ENCODE measurements around the gene ATXN2L. TPM values are rescaled to one million over a fixed set of nuclear protein-coding genes. Genes with fewer than 3 reads are reported as not detected.

Gene ATXN2L
- total RNA-seq, 1 experiment from 2014 or later, result 309 TPM

GRCh38 chr16:28839004-28839639 is 16.3 kb downstream of the ATXN2L start:
- Histone ChIP-seq H3K9ac (ENCODE audit: extremely low read depth, insufficient read length, low read length) (no peak overlapping the region), H2AFZ (ENCODE audit: low read length) (no peak overlapping the region), H3K23me2 (ENCODE audit: insufficient read length, low read depth, low read length, poor library complexity, severe bottlenecking) (no peaks in the 10 kb centered on the region), H3K9me3 (ENCODE audit: control insufficient read depth, low read depth, low read length) (no peaks in the 10 kb centered on the region), H3K4ac (ENCODE audit: low read depth, low read length) (no peak overlapping the region), H3K14ac (ENCODE audit: insufficient read depth, low read length) (no peak overlapping the region), H3K4me2 (ENCODE audit: insufficient read depth, insufficient read length, low read length) (no peak overlapping the region), H3K27ac (ENCODE audit: insufficient read length, low read depth, low read length) (no peak overlapping the region), H4K91ac (ENCODE audit: insufficient read length, low read depth, low read length) (no peak overlapping the region), H4K8ac (replicated peaks; ENCODE audit: insufficient read length, low read depth, low read length) (no peak overlapping the region), H3K56ac (ENCODE audit: insufficient read length, low read depth, low read length) (no peak overlapping the region), H2BK20ac (ENCODE audit: low read depth, low read length, poor library complexity, severe bottlenecking) (no peak overlapping the region), H3T11ph (ENCODE audit: low read length) (no peak overlapping the region), H3K79me2 (ENCODE audit: insufficient read depth, low read length) (no peaks in the 10 kb centered on the region), H2BK5ac (ENCODE audit: insufficient read length, low read length) (no peak overlapping the region), H2BK12ac (ENCODE audit: insufficient read length, low read depth, low read length) (no peak overlapping the region), H3K18ac (ENCODE audit: insufficient read length, low read depth, low read length) (no peak overlapping the region), H3K23ac (ENCODE audit: insufficient read length, low read depth, low read length) (no peak overlapping the region), H3K79me1 (ENCODE audit: insufficient read depth, low read depth, low read length, poor library complexity, severe bottlenecking) (no peaks in the 10 kb centered on the region), H4K5ac (ENCODE audit: insufficient read length, low read depth, low read length) (no peak overlapping the region), H4K20me1 (ENCODE audit: control insufficient read depth, insufficient read depth, insufficient read length) (no peaks in the 10 kb centered on the region), H2BK15ac (ENCODE audit: low read depth, low read length) (no peak overlapping the region), H2AK5ac (ENCODE audit: insufficient read length, low read length) (no peak overlapping the region), H3K27me3 (ENCODE audit: insufficient read depth, low read length) (no peaks in the 10 kb centered on the region), H3K4me1 (ENCODE audit: insufficient read depth, low read length) (no peaks in the 10 kb centered on the region), H2BK120ac (ENCODE audit: low read depth, low read length, poor library complexity, severe bottlenecking) (no peak overlapping the region)
- Mint-ChIP-seq H3K27me3 (ENCODE audit: low read depth) (no peaks in the 10 kb centered on the region; the same call in 1 of the 2 replicates), H3K4me3 (no peak overlapping the region), H3K36me3 (ENCODE audit: insufficient read depth in 1 of 3, low read depth in 3 of 3) (peaks cover 35 to 81% (median 68%) of the 10 kb centered on the region in 3 experiments; a peak in 6 of 7 replicates), H3K27ac (peak overlapping the region in 2 of 3 experiments; percentile 59 to 70; a peak in 3 of 7 replicates), H3K9me3 (no peaks in the 10 kb centered on the region), H3K4me1 (no peaks in the 10 kb centered on the region)
- DNase-seq, result no peak
- TF ChIP-seq CTCF (conservative IDR thresholded peaks at IDR 0.05), result no peak
- WGBS (ENCODE audit: extremely low coverage, insufficient read length, low lambda C conversion rate), result no CpG with 5 or more reads among the region's 14 CpGs

Measured in H9 (cell line).